DOHH2 (cell line): ENCODE data around the gene DENND6B.

Experiments used
- H3F3A ChIP-seq: fragments of 200-600 bp; sonication (generic), shearing (Covaris generic); 2 replicates; pipeline ENCODE4 v1.6.0; 2016; ENCODE audit warnings: antibody characterized with exemption, mild to moderate bottlenecking; ENCODE audit not compliant: control insufficient read depth, insufficient read depth
- H3K27ac ChIP-seq: fragments of 200-600 bp; sonication (generic); 2 replicates; pipeline ENCODE4 v1.5.1; 2014; ENCODE audit warnings: low read depth, mild to moderate bottlenecking, low read length, moderate library complexity
- H3K27me3 ChIP-seq: fragments of 200-600 bp; sonication (generic); 2 replicates; pipeline ENCODE4 v1.6.1; 2014; ENCODE audit warnings: mild to moderate bottlenecking, low read length, mixed read lengths; ENCODE audit not compliant: control insufficient read depth
- H3K36me3 ChIP-seq: fragments of 200-600 bp; sonication (generic); 2 replicates; pipeline ENCODE4 v1.6.1; 2014; ENCODE audit warnings: mild to moderate bottlenecking, low read length, moderate library complexity, mixed read lengths; ENCODE audit not compliant: control insufficient read depth
- H3K4me1 ChIP-seq: fragments of 200-600 bp; sonication (generic); 2 replicates; pipeline ENCODE4 v1.6.1; 2014; ENCODE audit warnings: mild to moderate bottlenecking, low read length, mixed read lengths; ENCODE audit not compliant: control insufficient read depth
- H3K4me2 ChIP-seq: fragments of 200-600 bp; sonication (generic); 2 replicates; pipeline ENCODE4 v1.6.0; 2014; ENCODE audit warnings: mild to moderate bottlenecking, low read length, moderate library complexity
- H3K4me3 ChIP-seq: fragments of 200-600 bp; sonication (generic); 2 replicates; pipeline ENCODE4 v1.5.1; 2014; ENCODE audit warnings: mild to moderate bottlenecking, low read length, mixed read lengths
- H3K79me2 ChIP-seq: fragments of 200-600 bp; sonication (generic); 2 replicates; pipeline ENCODE4 v1.6.1; 2014; ENCODE audit warnings: mild to moderate bottlenecking, low read length, mixed read lengths; ENCODE audit not compliant: control insufficient read depth
- H3K9me2 ChIP-seq: fragments of 200-600 bp; sonication (generic); replicated peaks from 2 replicates; pipeline ENCODE4 v1.6.1; 2014; ENCODE audit warnings: mild to moderate bottlenecking, low read length, mixed read lengths; ENCODE audit not compliant: control insufficient read depth
- H3K9me3 ChIP-seq: fragments of 200-600 bp; sonication (generic); 2 replicates; pipeline ENCODE4 v1.6.1; 2014; ENCODE audit warnings: antibody characterized with exemption, low read length, mixed read lengths; ENCODE audit not compliant: control insufficient read depth, insufficient read depth
- H4K20me1 ChIP-seq: fragments of 200-600 bp; sonication (generic); 2 replicates; pipeline ENCODE4 v1.6.0; 2014; ENCODE audit warnings: low read depth, mild to moderate bottlenecking, antibody characterized with exemption, low read length, moderate library complexity; ENCODE audit not compliant: control insufficient read depth, insufficient read depth
- EZH2phosphoT487 ChIP-seq: fragments of 200-600 bp; sonication (generic); IDR thresholded peaks from 2 replicates; pipeline ENCODE4 v1.6.1; 2017; ENCODE audit warnings: borderline replicate concordance, mild to moderate bottlenecking, antibody characterized with exemption, low read length, moderate library complexity, mixed read lengths
- TF ChIP-seq, protein P1 (sequence below): fragments of 200-600 bp; sonication (generic); IDR thresholded peaks from one replicate; pipeline ENCODE4 v1.5.1; 2014; ENCODE audit warnings: antibody characterized with exemption, mild to moderate bottlenecking, low read depth, low read length; ENCODE audit not compliant: poor library complexity, severe bottlenecking

Gene DENND6B

GRCh38 chr22:50357222-50357621, 30.4 kb upstream of the DENND6B start:
- no peaks in the 10 kb centered on the region for H3K9me3 ChIP-seq
- H3F3A ChIP-seq: no peaks in the 10 kb centered on the region; the same call in 1 of the 2 replicates
- H3K27me3 ChIP-seq: no peaks in the 10 kb centered on the region
- no peak overlapping the region for H3K4me2 ChIP-seq
- H3K36me3 ChIP-seq: peaks cover 45% of the 10 kb centered on the region
- peaks cover 8% of the 10 kb centered on the region for H4K20me1 ChIP-seq
- H3K4me1 ChIP-seq: no peaks in the 10 kb centered on the region
- no peak overlapping the region for H3K27ac ChIP-seq
- H3K9me2 ChIP-seq: no peaks in the 10 kb centered on the region
- no peak for TF ChIP-seq EZH2phosphoT487
- TF ChIP-seq, protein P1, sequence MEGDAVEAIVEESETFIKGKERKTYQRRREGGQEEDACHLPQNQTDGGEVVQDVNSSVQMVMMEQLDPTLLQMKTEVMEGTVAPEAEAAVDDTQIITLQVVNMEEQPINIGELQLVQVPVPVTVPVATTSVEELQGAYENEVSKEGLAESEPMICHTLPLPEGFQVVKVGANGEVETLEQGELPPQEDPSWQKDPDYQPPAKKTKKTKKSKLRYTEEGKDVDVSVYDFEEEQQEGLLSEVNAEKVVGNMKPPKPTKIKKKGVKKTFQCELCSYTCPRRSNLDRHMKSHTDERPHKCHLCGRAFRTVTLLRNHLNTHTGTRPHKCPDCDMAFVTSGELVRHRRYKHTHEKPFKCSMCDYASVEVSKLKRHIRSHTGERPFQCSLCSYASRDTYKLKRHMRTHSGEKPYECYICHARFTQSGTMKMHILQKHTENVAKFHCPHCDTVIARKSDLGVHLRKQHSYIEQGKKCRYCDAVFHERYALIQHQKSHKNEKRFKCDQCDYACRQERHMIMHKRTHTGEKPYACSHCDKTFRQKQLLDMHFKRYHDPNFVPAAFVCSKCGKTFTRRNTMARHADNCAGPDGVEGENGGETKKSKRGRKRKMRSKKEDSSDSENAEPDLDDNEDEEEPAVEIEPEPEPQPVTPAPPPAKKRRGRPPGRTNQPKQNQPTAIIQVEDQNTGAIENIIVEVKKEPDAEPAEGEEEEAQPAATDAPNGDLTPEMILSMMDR: no peak
- H3K79me2 ChIP-seq: peaks cover 96% of the 10 kb centered on the region
- no peak overlapping the region for H3K4me3 ChIP-seq

DNA sequence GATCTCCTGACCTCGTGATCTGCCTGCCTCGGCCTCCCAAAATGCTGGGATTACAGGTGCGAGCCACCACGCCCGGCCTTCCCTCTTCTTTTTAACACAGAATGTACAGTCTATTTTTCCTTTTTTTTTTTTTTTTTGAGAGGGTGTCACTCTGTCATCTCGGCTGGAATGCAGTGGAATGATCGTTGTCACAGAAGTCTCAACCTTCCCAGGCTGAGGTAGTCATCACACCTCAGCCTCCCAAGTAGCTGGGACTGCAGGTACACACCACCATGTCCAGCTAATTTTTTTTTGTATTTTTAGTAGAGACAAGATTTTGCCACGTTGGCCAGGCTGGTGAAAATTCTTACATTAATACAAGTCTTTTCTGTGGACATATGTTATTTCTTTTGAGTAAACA, 29.4 kb upstream of the DENND6B start:
- Histone ChIP-seq H3K9me2 (no peaks in the 10 kb centered on the region), H3K4me2 (no peak overlapping the region), H3K36me3 (peaks cover 38% of the 10 kb centered on the region), H3F3A (no peaks in the 10 kb centered on the region; the same call in 1 of the 2 replicates), H3K27ac (no peak overlapping the region), H3K79me2 (peaks cover 94% of the 10 kb centered on the region), H3K27me3 (no peaks in the 10 kb centered on the region), H3K4me3 (no peak overlapping the region), H3K9me3 (no peaks in the 10 kb centered on the region), H3K4me1 (no peaks in the 10 kb centered on the region), H4K20me1 (no peaks in the 10 kb centered on the region)
- TF ChIP-seq EZH2phosphoT487: no peak
- TF ChIP-seq, protein P1: no peak

- Histone ChIP-seq H3K4me3 (no peak overlapping the region), H3F3A (no peaks in the 10 kb centered on the region), H3K79me2 (peaks cover 74% of the 10 kb centered on the region), H3K4me1 (no peaks in the 10 kb centered on the region), H3K4me2 (no peak overlapping the region), H3K27ac (no peak overlapping the region), H3K36me3 (peaks cover 27% of the 10 kb centered on the region), H4K20me1 (peaks cover 5% of the 10 kb centered on the region; the same call in 1 of the 2 replicates), H3K9me3 (no peaks in the 10 kb centered on the region), H3K9me2 (no peaks in the 10 kb centered on the region), H3K27me3 (no peaks in the 10 kb centered on the region)
- no peak for TF ChIP-seq EZH2phosphoT487
- TF ChIP-seq, protein P1: no peak
Measured at GRCh38 chr22:50348058-50348457, 21.2 kb upstream of the DENND6B start.

- Histone ChIP-seq H4K20me1 (peaks cover 5% of the 10 kb centered on the region; the same call in 1 of the 2 replicates), H3K36me3 (peaks cover 21% of the 10 kb centered on the region), H3K79me2 (peaks cover 71% of the 10 kb centered on the region), H3K9me2 (no peaks in the 10 kb centered on the region), H3K4me3 (no peak overlapping the region), H3F3A (peaks cover 7% of the 10 kb centered on the region), H3K4me1 (peaks cover 8% of the 10 kb centered on the region), H3K4me2 (no peak overlapping the region; the same call in 1 of the 2 replicates), H3K9me3 (no peaks in the 10 kb centered on the region), H3K27me3 (no peaks in the 10 kb centered on the region), H3K27ac (no peak overlapping the region)
- TF ChIP-seq, protein P1: no peak
- no peak for TF ChIP-seq EZH2phosphoT487
Measured at GRCh38 chr22:50347157-50347556, 20.3 kb upstream of the DENND6B start.
